Left ventricle myocardium inferior (tissue), 1 donor: ENCODE data around the gene LRTM2. TPM values are rescaled to one million over a fixed set of nuclear protein-coding genes. Genes with fewer than 3 reads are reported as not detected.

Experiments
- DNase-seq: peaks from one replicate; pipeline ENCODE4 v3.0.0-alpha.2; 2020
- H3K27ac ChIP-seq: fragments of 200-600 bp; replicated peaks from 2 replicates; pipeline ENCODE4 v1.8.0; 2021
- H3K27me3 ChIP-seq: fragments of 200-600 bp; 2 replicates; pipeline ENCODE4 v1.8.0; 2021; ENCODE audit warnings: low read depth
- H3K36me3 ChIP-seq: fragments of 200-600 bp; 2 replicates; pipeline ENCODE4 v1.8.0; 2021
- H3K4me1 ChIP-seq: fragments of 200-600 bp; 2 replicates; pipeline ENCODE4 v1.8.0; 2021
- H3K4me3 ChIP-seq: fragments of 200-600 bp; 2 replicates; pipeline ENCODE4 v1.8.0; 2021; ENCODE audit warnings: mild to moderate bottlenecking, moderate library complexity
- H3K9me3 ChIP-seq: fragments of 200-600 bp; replicated peaks from 2 replicates; pipeline ENCODE4 v1.8.0; 2021
- CTCF ChIP-seq: fragments of 200-600 bp; IDR thresholded peaks from 2 replicates; pipeline ENCODE4 v1.8.0; 2021; ENCODE audit warnings: antibody characterized with exemption, mild to moderate bottlenecking, borderline replicate concordance
- intact Hi-C: fragments of 100-400 bp; cut with micrococcal nuclease; formaldehyde crosslinking; loops from one replicate; pipeline ENCODE4 v1.11.0; 2022
- total RNA-seq: library from RNA; stranded (reverse); fragmentation: NEBNext Ultra II Directional; extraction: Animal tissue kit (Norgen Biotek cat#: 25700); gene quantifications from one replicate; pipeline ENCODE4 v1.2.1, GENCODE V29; 2021
- donor health status: DM: no; HTN: yes; CAD: no; lungs with severe emphysema.

Gene LRTM2
- total RNA-seq, 1 donor from 2014 or later, result not detected

DNA sequence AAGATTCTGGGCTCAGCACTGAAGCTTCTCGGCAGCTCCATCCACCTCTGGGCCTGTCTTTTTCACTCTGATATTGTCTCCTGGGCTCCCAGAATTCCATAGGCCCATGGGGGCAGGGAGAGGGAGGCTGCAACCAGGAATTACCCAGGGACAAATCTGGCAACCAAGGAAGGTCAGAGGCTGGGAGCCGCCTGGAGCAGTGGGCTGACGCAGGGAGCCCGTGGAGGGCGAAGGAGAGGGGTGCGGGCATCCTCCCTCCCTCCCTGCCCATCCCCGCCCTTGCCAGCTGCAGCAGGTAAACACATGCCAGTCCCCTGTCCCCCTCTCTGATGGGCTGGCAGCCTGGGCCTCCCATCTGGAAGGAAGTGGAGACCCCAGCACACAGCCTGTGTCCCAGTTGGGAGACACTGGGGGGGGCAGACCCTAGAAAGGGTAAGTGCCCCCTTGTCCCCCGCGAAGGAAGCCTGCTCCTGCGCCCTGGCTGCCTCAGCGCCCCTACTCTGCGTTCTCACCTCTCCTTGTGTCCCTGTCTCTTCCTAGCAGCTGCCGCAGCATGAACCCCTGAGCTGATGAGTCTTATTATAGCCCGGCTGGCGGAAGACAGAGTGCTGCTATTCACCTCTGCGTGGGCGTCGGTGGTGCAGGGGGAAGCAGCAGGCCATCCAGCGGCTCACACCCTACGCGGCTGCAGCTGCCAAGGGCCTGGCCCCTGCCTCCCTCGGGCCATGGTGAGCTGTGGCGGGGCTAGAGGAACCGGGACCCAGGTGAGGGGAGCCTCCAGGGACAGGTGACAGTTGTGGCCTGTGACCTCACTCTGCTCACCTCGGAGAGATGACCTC, 6.7 kb downstream of the LRTM2 start:
- H3K9me3 ChIP-seq, result no peaks in the 10 kb centered on the region
- H3K4me1 ChIP-seq, result peaks cover 5% of the 10 kb centered on the region
- intact Hi-C loops, result no loop called here
- peaks cover 100% of the 10 kb centered on the region for H3K27me3 ChIP-seq
- no peak for DNase-seq
- no peak overlapping the region for H3K27ac ChIP-seq
- no peaks in the 10 kb centered on the region for H3K36me3 ChIP-seq
- no peak overlapping the region for H3K4me3 ChIP-seq
- no peak for TF ChIP-seq CTCF

DNA sequence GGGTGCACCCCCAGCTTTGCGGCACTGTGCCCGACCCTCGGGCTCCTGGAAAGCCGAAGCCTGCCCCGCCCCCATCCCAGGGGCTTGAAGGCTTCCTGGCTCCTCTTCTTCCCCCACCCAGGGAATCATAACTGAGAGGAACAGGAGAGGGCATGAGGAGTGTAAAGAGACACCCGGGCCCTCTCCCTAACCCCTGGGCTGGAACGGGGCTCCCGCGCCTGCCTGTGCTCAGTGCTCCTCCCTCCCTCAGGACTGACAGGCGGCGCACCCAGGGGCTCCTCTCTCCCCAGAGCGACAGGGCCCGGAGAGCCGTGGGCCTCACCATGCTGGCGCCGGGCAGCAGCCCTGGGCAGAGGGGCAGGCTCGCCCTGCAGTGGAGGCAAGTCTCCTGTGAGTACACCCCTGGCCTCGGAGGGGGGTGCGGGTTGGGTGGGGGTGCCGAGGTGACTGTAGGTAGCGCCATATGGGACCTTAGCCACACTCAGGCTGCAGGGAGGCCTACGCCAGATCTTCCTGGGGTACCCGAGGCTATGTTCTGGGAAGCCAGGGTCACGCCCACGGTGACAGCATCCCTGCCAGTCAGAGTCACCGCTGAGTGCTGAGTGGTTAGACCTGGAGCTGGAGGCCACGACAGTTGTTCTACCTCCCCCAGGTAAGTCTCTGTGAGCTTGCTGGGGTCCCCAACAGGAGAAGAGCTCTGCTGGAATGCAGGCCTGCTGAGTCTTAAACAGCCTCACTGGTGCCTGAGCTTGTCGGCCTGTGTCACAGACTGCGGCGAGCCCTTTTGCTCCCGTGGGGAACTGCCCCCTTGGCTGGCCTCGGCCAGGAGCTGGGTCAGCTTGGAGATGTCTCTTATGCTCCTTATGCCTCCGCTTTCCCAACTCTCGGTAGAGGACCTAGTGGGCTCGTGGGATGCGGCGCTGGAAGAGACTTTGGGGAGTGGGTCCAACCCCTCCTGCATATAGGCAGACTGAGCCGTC, 7.8 kb downstream of the LRTM2 start:
- Histone ChIP-seq H3K27ac (no peak overlapping the region), H3K9me3 (no peaks in the 10 kb centered on the region), H3K4me1 (peaks cover 5% of the 10 kb centered on the region), H3K27me3 (peaks cover 100% of the 10 kb centered on the region), H3K4me3 (no peak overlapping the region), H3K36me3 (no peaks in the 10 kb centered on the region)
- intact Hi-C loops, result no loop called here
- peak; percentile 7 for DNase-seq
- TF ChIP-seq CTCF, result no peak

- DNase-seq, result no peak
- H3K4me1 ChIP-seq, result peaks cover 5% of the 10 kb centered on the region
- TF ChIP-seq CTCF, result no peak
- no peaks in the 10 kb centered on the region for H3K36me3 ChIP-seq
- peaks cover 100% of the 10 kb centered on the region for H3K27me3 ChIP-seq
- no peaks in the 10 kb centered on the region for H3K9me3 ChIP-seq
- intact Hi-C loops, result no loop called here
- H3K27ac ChIP-seq, result no peak overlapping the region
- no peak overlapping the region for H3K4me3 ChIP-seq
Measured at GRCh38 chr12:1828856-1829255, 8.5 kb downstream of the LRTM2 start.

GRCh38 chr12:1829306-1829900, 9.0 kb downstream of the LRTM2 start:
- no peak overlapping the region for H3K4me3 ChIP-seq
- no peak overlapping the region for H3K27ac ChIP-seq
- H3K4me1 ChIP-seq, result peaks cover 5% of the 10 kb centered on the region
- no peak for TF ChIP-seq CTCF
- DNase-seq, result no peak
- no peaks in the 10 kb centered on the region for H3K9me3 ChIP-seq
- intact Hi-C loops, result no loop called here
- H3K36me3 ChIP-seq, result no peaks in the 10 kb centered on the region
- H3K27me3 ChIP-seq, result peaks cover 100% of the 10 kb centered on the region

- Histone ChIP-seq H3K27me3 (peaks cover 100% of the 10 kb centered on the region), H3K4me1 (peaks cover 5% of the 10 kb centered on the region), H3K4me3 (no peak overlapping the region), H3K27ac (no peak overlapping the region), H3K36me3 (no peaks in the 10 kb centered on the region), H3K9me3 (no peaks in the 10 kb centered on the region)
- no peak for DNase-seq
- no peak for TF ChIP-seq CTCF
- intact Hi-C loops, result no loop called here
Measured at GRCh38 chr12:1830401-1830845, 10.1 kb downstream of the LRTM2 start.
